Measurements from ENCODE around the gene AKR7A2. TPM values are rescaled to one million over a fixed set of nuclear protein-coding genes. Genes with fewer than 3 reads are reported as not detected.
A peak's percentile ranks its signal among the peaks of the same experiment; 100 is the strongest.

AKR7A2 gene
- polyA plus RNA-seq, 3 donors: 19.5 to 117 (median 89.3) TPM

GRCh38 chr1:19360843-19361610, 49.1 kb upstream of the AKR7A2 start:
- peaks cover 100% of the 10 kb centered on the region for H4K20me1 ChIP-seq (ENCODE audit: insufficient read depth, low read length)

GRCh38 chr1:19360432-19360831, 48.5 kb upstream of the AKR7A2 start:
- H3K4me1 Mint-ChIP-seq: no peaks in the 10 kb centered on the region
- H3K9me3 Mint-ChIP-seq: no peaks in the 10 kb centered on the region
- intact Hi-C loops (cut with micrococcal nuclease): no loop called here
- Histone ChIP-seq H3K4me1 (ENCODE audit: control insufficient read depth in 1 of 2, insufficient read depth in 2 of 2, low read length in 2 of 2) (no peaks in the 10 kb centered on the region), H3K4me2 (replicated peaks; ENCODE audit: extremely low read depth, low read length, poor library complexity, severe bottlenecking) (no peak overlapping the region), H3K36me3 (replicated peaks in 1 of 2; ENCODE audit: control insufficient read depth in 1 of 2, insufficient read depth in 2 of 2, low read length in 2 of 2) (peaks cover 43 to 95% of the 10 kb centered on the region in 2 donors), H3K9ac (ENCODE audit: insufficient read depth, low read length, poor library complexity, severe bottlenecking) (no peak overlapping the region), H3K4me3 (replicated peaks in 1 of 3; ENCODE audit: low read depth in 2 of 3, low read length in 3 of 3) (no peak overlapping the region), H3K27me3 (ENCODE audit: control insufficient read depth in 2 of 2, insufficient read depth in 2 of 2, low read length in 2 of 2) (no peaks in the 10 kb centered on the region), H2AFZ (ENCODE audit: insufficient read depth, low read depth, low read length, poor library complexity, severe bottlenecking) (no peak overlapping the region), H3K79me2 (ENCODE audit: insufficient read depth, low read length) (peaks cover 33% of the 10 kb centered on the region), H3K9me3 (replicated peaks in 1 of 2; ENCODE audit: control insufficient read depth in 1 of 2, insufficient read depth in 1 of 2, low read length in 2 of 2) (no peaks in the 10 kb centered on the region), H4K20me1 (ENCODE audit: insufficient read depth, low read length) (peaks cover 100% of the 10 kb centered on the region), H3K27ac (ENCODE audit: low read depth in 1 of 2, low read length in 2 of 2) (no peak overlapping the region)
- 52% methylated on average over 4 of the region's 11 CpGs for WGBS (ENCODE audit: insufficient coverage)
- peaks cover 0 to 2% (median 0%) of the 10 kb centered on the region in 3 donors for H3K27me3 Mint-ChIP-seq (ENCODE audit: low read depth in 3 of 3)
- H3K36me3 Mint-ChIP-seq: peaks cover 62 to 81% of the 10 kb centered on the region in 2 donors
- DNase-seq: no peak
- H3K27ac Mint-ChIP-seq: peak overlapping the region in 1 of 7 donors; percentile 70
- TF ChIP-seq, protein P1, sequence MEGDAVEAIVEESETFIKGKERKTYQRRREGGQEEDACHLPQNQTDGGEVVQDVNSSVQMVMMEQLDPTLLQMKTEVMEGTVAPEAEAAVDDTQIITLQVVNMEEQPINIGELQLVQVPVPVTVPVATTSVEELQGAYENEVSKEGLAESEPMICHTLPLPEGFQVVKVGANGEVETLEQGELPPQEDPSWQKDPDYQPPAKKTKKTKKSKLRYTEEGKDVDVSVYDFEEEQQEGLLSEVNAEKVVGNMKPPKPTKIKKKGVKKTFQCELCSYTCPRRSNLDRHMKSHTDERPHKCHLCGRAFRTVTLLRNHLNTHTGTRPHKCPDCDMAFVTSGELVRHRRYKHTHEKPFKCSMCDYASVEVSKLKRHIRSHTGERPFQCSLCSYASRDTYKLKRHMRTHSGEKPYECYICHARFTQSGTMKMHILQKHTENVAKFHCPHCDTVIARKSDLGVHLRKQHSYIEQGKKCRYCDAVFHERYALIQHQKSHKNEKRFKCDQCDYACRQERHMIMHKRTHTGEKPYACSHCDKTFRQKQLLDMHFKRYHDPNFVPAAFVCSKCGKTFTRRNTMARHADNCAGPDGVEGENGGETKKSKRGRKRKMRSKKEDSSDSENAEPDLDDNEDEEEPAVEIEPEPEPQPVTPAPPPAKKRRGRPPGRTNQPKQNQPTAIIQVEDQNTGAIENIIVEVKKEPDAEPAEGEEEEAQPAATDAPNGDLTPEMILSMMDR (IDR thresholded peaks at IDR 0.05): no peak
- H3K4me3 Mint-ChIP-seq: no peak overlapping the region

More at GRCh38 chr1:19360843-19361610, 49.1 kb upstream of the AKR7A2 start:
- H3K27ac Mint-ChIP-seq: no peak overlapping the region
- Histone ChIP-seq H3K4me2 (replicated peaks; ENCODE audit: extremely low read depth, low read length, poor library complexity, severe bottlenecking) (no peak overlapping the region), H3K79me2 (ENCODE audit: insufficient read depth, low read length) (peaks cover 33% of the 10 kb centered on the region), H3K27ac (ENCODE audit: low read depth in 1 of 2, low read length in 2 of 2) (no peak overlapping the region), H3K4me1 (ENCODE audit: control insufficient read depth in 1 of 2, insufficient read depth in 2 of 2, low read length in 2 of 2) (no peaks in the 10 kb centered on the region), H3K36me3 (replicated peaks in 1 of 2; ENCODE audit: control insufficient read depth in 1 of 2, insufficient read depth in 2 of 2, low read length in 2 of 2) (peaks cover 37 to 94% of the 10 kb centered on the region in 2 donors), H2AFZ (ENCODE audit: insufficient read depth, low read depth, low read length, poor library complexity, severe bottlenecking) (no peak overlapping the region), H3K9me3 (replicated peaks in 1 of 2; ENCODE audit: control insufficient read depth in 1 of 2, insufficient read depth in 1 of 2, low read length in 2 of 2) (no peaks in the 10 kb centered on the region), H3K4me3 (replicated peaks in 1 of 3; ENCODE audit: low read depth in 2 of 3, low read length in 3 of 3) (no peak overlapping the region), H3K9ac (ENCODE audit: insufficient read depth, low read length, poor library complexity, severe bottlenecking) (no peak overlapping the region), H3K27me3 (ENCODE audit: control insufficient read depth in 2 of 2, insufficient read depth in 2 of 2, low read length in 2 of 2) (no peaks in the 10 kb centered on the region)
- WGBS (ENCODE audit: insufficient coverage): 94% methylated on average over 12 of the region's 18 CpGs
- peaks cover 0 to 2% (median 0%) of the 10 kb centered on the region in 3 donors for H3K27me3 Mint-ChIP-seq (ENCODE audit: low read depth in 3 of 3)
- H3K9me3 Mint-ChIP-seq: no peaks in the 10 kb centered on the region
- TF ChIP-seq, protein P1 (IDR thresholded peaks at IDR 0.05): no peak
- peaks cover 60 to 81% of the 10 kb centered on the region in 2 donors for H3K36me3 Mint-ChIP-seq
- no peaks in the 10 kb centered on the region for H3K4me1 Mint-ChIP-seq
- intact Hi-C loops (cut with micrococcal nuclease): no loop called here
- no peak for DNase-seq
- no peak overlapping the region for H3K4me3 Mint-ChIP-seq
